Heart right ventricle (tissue), 16 donors: Measurements from ENCODE around the gene USH2A. TPM values are rescaled to one million over a fixed set of nuclear protein-coding genes. Genes with fewer than 3 reads are reported as not detected.

Source experiments
- ATAC-seq, 8 donors: fragments of 200-7000 bp; cut with Tn5 transposase; one replicate each; pipeline ENCODE4 v1.9.1; 2020; ENCODE audit warnings: mild to moderate bottlenecking in 8 of 8, moderate library complexity in 8 of 8, moderate number of reproducible peaks in 1 of 8
- DNase-seq, 2 donors: peaks; one replicate each; pipeline ENCODE4 v3.0.0-alpha.2; 2020
- H3K27ac ChIP-seq, 10 donors: fragments of 200-600 bp; sonication (generic) in 2 of 10; one replicate each; pipeline versions ENCODE4 v1.5.0 to v1.8.0; 2020 to 2022; ENCODE audit warnings: mild to moderate bottlenecking in 3 of 10
- H3K27me3 ChIP-seq, 7 donors: fragments of 200-600 bp; one replicate each; pipeline ENCODE4 v1.8.0; 2021 to 2022; ENCODE audit warnings: mild to moderate bottlenecking in 2 of 7
- H3K36me3 ChIP-seq, 9 donors: fragments of 200-600 bp; sonication (generic) in 1 of 9; one replicate each; pipeline versions ENCODE4 v1.5.0 to v1.8.0; 2020 to 2022; ENCODE audit warnings: mild to moderate bottlenecking in 2 of 9
- H3K4me1 ChIP-seq, 9 donors: fragments of 200-600 bp; sonication (generic) in 1 of 9; one replicate each; pipeline versions ENCODE4 v1.5.0 to v1.8.0; 2020 to 2022; ENCODE audit warnings: mild to moderate bottlenecking in 4 of 9
- H3K4me3 ChIP-seq, 10 donors: fragments of 200-600 bp; sonication (generic) in 2 of 10; one replicate each; pipeline versions ENCODE4 v1.5.0 to v1.8.0; 2020 to 2022; ENCODE audit warnings: mild to moderate bottlenecking in 7 of 10, moderate library complexity in 2 of 10
- H3K9me3 ChIP-seq, 11 donors: fragments of 200-600 bp in 10 of 11; sonication (generic) in 2 of 11; one replicate each; pipeline versions ENCODE4 v1.5.0 to v1.8.0; 2013 to 2022; ENCODE audit warnings: mild to moderate bottlenecking in 2 of 11, control low read depth in 1 of 11, moderate library complexity in 1 of 11
- CTCF ChIP-seq, 9 donors: fragments of 200-600 bp; sonication (generic) in 2 of 9; IDR thresholded peaks; one replicate each; pipeline versions ENCODE4 v1.5.0 to v1.8.0; 2021 to 2022; ENCODE audit warnings: antibody characterized with exemption in 9 of 9, mild to moderate bottlenecking in 5 of 9, moderate library complexity in 1 of 9
- WGBS, 2 donors: extraction: QIAGEN DNeasy Blood & Tissue Kit; methylation state at CpG; one replicate each; pipeline ENCODE4 v1.1.7; 2013; ENCODE audit warnings: inconsistent platforms in 1 of 2; 5-methylcytosine and 5-hydroxymethylcytosine counted together
- intact Hi-C, 10 donors: fragments of 100-400 bp; cut with DNase I; formaldehyde crosslinking; loops; one replicate each; pipeline versions ENCODE4 v1.11.1 to v1.14.2; 2022
- polyA plus RNA-seq, 2 donors: library from polyadenylated mRNA; stranded (reverse); fragments of 200-250 nt; gene quantifications; one replicate each; pipeline ENCODE4 v1.2.3, GENCODE V29; 2013
- total RNA-seq, 10 donors: library from RNA; stranded (reverse); fragmentation: NEBNext Ultra II Directional in 3 of 10; extraction: Animal tissue kit (Norgen Biotek cat#: 25700) in 3 of 10; gene quantifications; one replicate each; pipeline versions ENCODE4 v1.2.1 to v1.2.4, GENCODE V29; 2021 to 2023
- donor health status: Arrhythmogenic right ventricular cardiomyopathy.
- donor health status: ischemic (EF 13 %, LVEDD 7.1; RV severe dilation, severe dysfunction).
- donor health status: healthy with polysubstance abuse.
- donor health status: DM: no; HTN: yes; CAD: no.
- donor health status: DM: no; HTN: no; CAD: no.
- donor health status: ischemic (EF 25% LVEDD 6.9; RV normal size, moderate dysfunction).
- donor health status: ischemic (EF 25% LVEDD 5.7; RV mildly dilated, moderate dysfunction).
- donor health status: healthy.
- donor health status: DM: yes; HTN: yes; CAD: no.
- donor health status: Ischemic cardiomyopathy.
- donor health status: ischemic (EF 35%, LVEDD 5.7; RV mildly dilated, moderate dysfunction).
- donor health status: nonischemic (EF 11% LVEDD 7.7; RV severe dilation, severe dysfunction).
- donor health status: DM: yes; HTN: yes; CAD: no.
- donor health status: PGD.
- donor health status: ischemic (EF 29% LVEDD 5.4; RV normal size, mild dysfunction).
- donor health status: nonischemic (EF 23%, LVEDD 6.1; RV moderate dilation, normal function).

Gene USH2A
- total and polyA plus RNA-seq, 12 donors = 0.01 to 4.9 (median 3.6) TPM

GRCh38 chr1:215786997-215787396, 636.3 kb downstream of the USH2A start:
- no peak for TF ChIP-seq CTCF (IDR thresholded peaks at IDR 0.05)
- Histone ChIP-seq H3K4me1 (no peaks in the 10 kb centered on the region), H3K36me3 (no peaks in the 10 kb centered on the region), H3K4me3 (no peak overlapping the region), H3K27me3 (no peaks in the 10 kb centered on the region), H3K9me3 (no peaks in the 10 kb centered on the region), H3K27ac (no peak overlapping the region)
- DNase-seq = no peak
- ATAC-seq = no peak
- intact Hi-C loops = no loop called here

DNA sequence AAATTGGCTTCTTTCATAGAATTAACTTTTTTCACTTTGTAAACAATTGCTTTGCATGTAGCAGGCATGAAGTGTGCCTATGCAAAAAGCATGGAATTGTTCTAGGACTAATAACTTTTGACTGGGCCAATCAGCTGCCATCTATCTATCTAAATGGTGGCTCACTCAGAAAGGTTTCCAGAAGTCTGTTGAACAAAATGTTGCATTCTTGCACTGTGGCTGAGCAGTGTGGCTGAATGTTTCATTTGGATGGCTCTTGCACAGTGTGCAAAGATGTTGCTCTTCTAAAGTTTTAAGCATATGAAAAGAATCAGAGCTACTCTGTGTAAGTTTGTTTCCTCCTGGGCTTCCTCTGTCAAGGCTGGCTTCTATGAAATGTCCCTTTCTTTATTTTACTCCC, 642.6 kb downstream of the USH2A start:
- no peaks in the 10 kb centered on the region for H3K9me3 ChIP-seq
- H3K36me3 ChIP-seq = no peaks in the 10 kb centered on the region
- intact Hi-C loops = no loop called here
- no peaks in the 10 kb centered on the region for H3K27me3 ChIP-seq
- ATAC-seq = no peak
- TF ChIP-seq CTCF (IDR thresholded peaks at IDR 0.05) = no peak
- H3K4me3 ChIP-seq = no peak overlapping the region
- H3K27ac ChIP-seq = no peak overlapping the region
- DNase-seq = no peak
- no peaks in the 10 kb centered on the region for H3K4me1 ChIP-seq

GRCh38 chr1:215780139-215780538, 643.1 kb downstream of the USH2A start:
- H3K27ac ChIP-seq = no peak overlapping the region
- no peaks in the 10 kb centered on the region for H3K9me3 ChIP-seq
- no peaks in the 10 kb centered on the region for H3K27me3 ChIP-seq
- H3K4me1 ChIP-seq = no peaks in the 10 kb centered on the region
- H3K36me3 ChIP-seq = no peaks in the 10 kb centered on the region
- 63 to 78% methylated on average over 2 of the region's 2 CpGs for WGBS, 2 donors
- ATAC-seq (no peak), DNase-seq (no peak)
- H3K4me3 ChIP-seq = no peak overlapping the region
- no peak for TF ChIP-seq CTCF (IDR thresholded peaks at IDR 0.05)
- intact Hi-C loops = no loop called here

DNA sequence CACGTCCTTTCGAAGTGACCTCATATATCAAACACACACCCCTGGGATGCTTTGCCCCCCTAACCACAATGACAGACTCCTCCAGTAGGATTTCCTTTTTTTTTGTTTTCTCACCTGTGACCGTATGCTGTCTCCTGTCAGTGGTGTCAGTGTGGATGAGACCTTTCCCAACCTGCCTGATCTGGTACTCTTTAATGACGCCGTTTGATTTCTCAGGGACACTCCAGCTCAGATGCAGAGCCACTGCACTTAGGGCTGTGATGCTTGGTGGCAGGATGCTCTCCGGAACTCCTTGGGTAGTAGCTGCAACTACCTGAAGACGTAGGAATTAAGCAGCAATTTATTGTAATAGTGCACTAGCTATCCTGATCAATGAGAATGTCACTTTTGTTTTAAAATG, 643.5 kb downstream of the USH2A start:
- Histone ChIP-seq H3K27ac (no peak overlapping the region), H3K4me3 (no peak overlapping the region), H3K4me1 (no peaks in the 10 kb centered on the region), H3K27me3 (no peaks in the 10 kb centered on the region), H3K36me3 (no peaks in the 10 kb centered on the region), H3K9me3 (no peaks in the 10 kb centered on the region)
- ATAC-seq = no peak
- 75 to 85% methylated on average over 7 of the region's 7 CpGs for WGBS, 2 donors
- DNase-seq = no peak
- intact Hi-C loops = no loop called here
- no peak for TF ChIP-seq CTCF (IDR thresholded peaks at IDR 0.05)
